BJ (cell line): ENCODE data around the gene ZNF236. TPM values are rescaled to one million over a fixed set of nuclear protein-coding genes. Genes with fewer than 3 reads are reported as not detected.

Experiments
- CTCF ChIA-PET: fragments of 350-600 bp; formaldehyde crosslinking; extraction: SDS; loops from one replicate; lab custom pipeline; 2021; ENCODE audit warnings: antibody characterized with exemption, inconsistent platforms; lab: Yijun Ruan, JAX
- POLR2A ChIA-PET: fragments of 300-600 bp; sonication (Branson Sonifier 250); formaldehyde crosslinking; extraction: SDS; loops from one replicate; lab custom pipeline; 2021; ENCODE audit warnings: antibody characterized with exemption; lab: Charles Lee
- DNase-seq: peaks from one replicate; pipeline ENCODE4 v3.0.0-alpha.2; 2011; ENCODE audit warnings: low read depth
- H3K27me3 ChIP-seq: 2 replicates; pipeline ENCODE4 v1.6.0; 2011; ENCODE audit warnings: low read length; ENCODE audit not compliant: control insufficient read depth, insufficient read depth
- H3K36me3 ChIP-seq: 2 replicates; pipeline ENCODE4 v1.5.1; 2011; ENCODE audit warnings: low read length; ENCODE audit not compliant: control insufficient read depth, insufficient read depth
- H3K4me3 ChIP-seq: 2 replicates; pipeline ENCODE4 v1.5.1; 2011; ENCODE audit warnings: low read depth, mild to moderate bottlenecking, control low read depth, low read length
- CTCF ChIP-seq: IDR thresholded peaks from 2 replicates; pipeline ENCODE4 v1.5.1; 2011; ENCODE audit warnings: low read depth, mild to moderate bottlenecking, control low read depth, inconsistent platforms, low read length, moderate library complexity; ENCODE audit not compliant: insufficient read depth
- polyA plus RNA-seq: library from polyadenylated mRNA; depleted of rRNA; stranded (reverse); fragments of >200 nt; gene quantifications from 2 replicates; pipeline ENCODE4 v1.2.3, GENCODE V29; 2011

ZNF236 gene
- polyA plus RNA-seq, 1 experiment = 5.1 TPM

GRCh38 chr18:76903386-76903785 is 81.0 kb downstream of the ZNF236 start:
- no peak for TF ChIP-seq CTCF
- ChIA-PET CTCF (interaction anchor here (1.5 kb wide), 1 partner anchor 100 kb away, joined by 4 read pairs; no protein-coding TSS in a partner anchor), POLR2A (no interaction called here)
- Histone ChIP-seq H3K36me3 (peaks cover 4% of the 10 kb centered on the region; the same call in 1 of the 2 replicates), H3K27me3 (no peaks in the 10 kb centered on the region), H3K4me3 (no peak overlapping the region)
- DNase-seq = no peak

- ChIA-PET CTCF (interaction anchor here (1.1 kb wide), 2 partner anchors 11 to 18 kb away, joined by 3 to 4 read pairs; no protein-coding TSS in a partner anchor), POLR2A (interaction anchor here (0.7 kb wide), 1 partner anchor 198 kb away, joined by 17 read pairs; no protein-coding TSS in a partner anchor)
- TF ChIP-seq CTCF = no peak
- H3K4me3 ChIP-seq = no peak overlapping the region
- no peak for DNase-seq
- H3K36me3 ChIP-seq = peaks cover 5% of the 10 kb centered on the region; the same call in 1 of the 2 replicates
- H3K27me3 ChIP-seq = no peaks in the 10 kb centered on the region
These were observed 83.5 kb downstream of the ZNF236 start for GRCh38 chr18:76905821-76906220.

GRCh38 chr18:76908277-76908676 is 85.9 kb downstream of the ZNF236 start:
- no peak for DNase-seq
- H3K27me3 ChIP-seq = no peaks in the 10 kb centered on the region
- H3K36me3 ChIP-seq = peaks cover 8% of the 10 kb centered on the region
- ChIA-PET CTCF (interaction anchor here (1.5 kb wide), 1 partner anchor 74 kb away, joined by 3 read pairs; no protein-coding TSS in a partner anchor), POLR2A (no interaction called here)
- no peak for TF ChIP-seq CTCF
- no peak overlapping the region for H3K4me3 ChIP-seq

GRCh38 chr18:76909439-76909838 is 87.1 kb downstream of the ZNF236 start:
- Histone ChIP-seq H3K4me3 (no peak overlapping the region), H3K36me3 (peaks cover 9% of the 10 kb centered on the region), H3K27me3 (no peaks in the 10 kb centered on the region)
- ChIA-PET CTCF (no interaction called here), POLR2A (no interaction called here)
- TF ChIP-seq CTCF = no peak
- DNase-seq = no peak

- Histone ChIP-seq H3K4me3 (no peak overlapping the region), H3K36me3 (peaks cover 12% of the 10 kb centered on the region), H3K27me3 (no peaks in the 10 kb centered on the region)
- ChIA-PET POLR2A (interaction anchor here (0.5 kb wide), 1 partner anchor 94 kb away, joined by 7 read pairs; no protein-coding TSS in a partner anchor), CTCF (interaction anchor here (1.0 kb wide), 1 partner anchor 10 kb away, joined by 3 read pairs; no protein-coding TSS in a partner anchor)
- DNase-seq = no peak
- no peak for TF ChIP-seq CTCF
These were observed 89.1 kb downstream of the ZNF236 start for GRCh38 chr18:76911440-76911839.
